HG02678 (cell line): ENCODE data around the gene CPED1.
"Not testable (repeated sequence)": the region's sequence is repeated elsewhere in the genome, so short reads cannot be mapped to it uniquely, and the experiment has no call there.

Source experiments
- ATAC-seq: cut with Tn5 transposase; IDR thresholded peaks from one replicate; pipeline ENCODE4 v1.9.1; 2021; ENCODE audit warnings: mild to moderate bottlenecking, moderate library complexity; ENCODE audit not compliant: unreplicated experiment

The CPED1 gene

GRCh38 chr7:121212036-121212435, 223.5 kb downstream of the CPED1 start:
- ATAC-seq, result no peak

GRCh38 chr7:121214657-121215056, 226.1 kb downstream of the CPED1 start:
- no peak for ATAC-seq

GRCh38 chr7:121219026-121219425, 230.5 kb downstream of the CPED1 start:
- ATAC-seq, result no peak

GRCh38 chr7:121221108-121221507, 232.6 kb downstream of the CPED1 start:
- not testable (repeated sequence) for ATAC-seq

- no peak for ATAC-seq
These were observed 240.3 kb downstream of the CPED1 start for GRCh38 chr7:121228779-121229178.

- no peak for ATAC-seq
These were observed 246.7 kb downstream of the CPED1 start for GRCh38 chr7:121235201-121235600.

GRCh38 chr7:121237601-121238000, 249.1 kb downstream of the CPED1 start:
- ATAC-seq, result no peak

- ATAC-seq, result no peak
These were observed 255.8 kb downstream of the CPED1 start for GRCh38 chr7:121244120-121244870.

- ATAC-seq, result not testable (repeated sequence)
These were observed 262.9 kb downstream of the CPED1 start for GRCh38 chr7:121251367-121251766.

GRCh38 chr7:121252523-121253235, 264.2 kb downstream of the CPED1 start:
- ATAC-seq, result not testable (repeated sequence)

- no peak for ATAC-seq
These were observed 271.3 kb downstream of the CPED1 start for GRCh38 chr7:121259826-121260225.

GRCh38 chr7:121261207-121261884, 272.8 kb downstream of the CPED1 start:
- ATAC-seq, result no peak

GRCh38 chr7:121262221-121262620, 273.7 kb downstream of the CPED1 start:
- ATAC-seq, result no peak

GRCh38 chr7:121262969-121263368, 274.5 kb downstream of the CPED1 start:
- no peak for ATAC-seq

GRCh38 chr7:121266307-121266894, 277.9 kb downstream of the CPED1 start:
- ATAC-seq, result no peak

- no peak for ATAC-seq
These were observed 279.1 kb downstream of the CPED1 start for GRCh38 chr7:121267612-121268011.

GRCh38 chr7:121269798-121270197, 281.3 kb downstream of the CPED1 start:
- no peak for ATAC-seq

- no peak for ATAC-seq
These were observed 282.6 kb downstream of the CPED1 start for GRCh38 chr7:121271098-121271497.

GRCh38 chr7:121271916-121272315, 283.4 kb downstream of the CPED1 start:
- no peak for ATAC-seq

GRCh38 chr7:121272676-121273075, 284.2 kb downstream of the CPED1 start:
- ATAC-seq, result no peak

- ATAC-seq, result no peak
These were observed 285.1 kb downstream of the CPED1 start for GRCh38 chr7:121273467-121274167.
